GM19351 (cell line): ENCODE measurements around the gene MFN2.
"Not testable (repeated sequence)": the region's sequence is repeated elsewhere in the genome, so short reads cannot be mapped to it uniquely, and the experiment has no call there.

Source experiments
- ATAC-seq: cut with Tn5 transposase; IDR thresholded peaks from one replicate; pipeline ENCODE4 v1.9.1; 2021; ENCODE audit warnings: mild to moderate bottlenecking, moderate library complexity; ENCODE audit not compliant: unreplicated experiment

Gene MFN2

GRCh38 chr1:11979851-11980675 lies at the start of gene MFN2:
Gene MFN2 (plus strand): TSS chr1:11980444. CDS start chr1:11989169, 8,725 bp downstream.
- ATAC-seq, result peak; percentile 87

DNA sequence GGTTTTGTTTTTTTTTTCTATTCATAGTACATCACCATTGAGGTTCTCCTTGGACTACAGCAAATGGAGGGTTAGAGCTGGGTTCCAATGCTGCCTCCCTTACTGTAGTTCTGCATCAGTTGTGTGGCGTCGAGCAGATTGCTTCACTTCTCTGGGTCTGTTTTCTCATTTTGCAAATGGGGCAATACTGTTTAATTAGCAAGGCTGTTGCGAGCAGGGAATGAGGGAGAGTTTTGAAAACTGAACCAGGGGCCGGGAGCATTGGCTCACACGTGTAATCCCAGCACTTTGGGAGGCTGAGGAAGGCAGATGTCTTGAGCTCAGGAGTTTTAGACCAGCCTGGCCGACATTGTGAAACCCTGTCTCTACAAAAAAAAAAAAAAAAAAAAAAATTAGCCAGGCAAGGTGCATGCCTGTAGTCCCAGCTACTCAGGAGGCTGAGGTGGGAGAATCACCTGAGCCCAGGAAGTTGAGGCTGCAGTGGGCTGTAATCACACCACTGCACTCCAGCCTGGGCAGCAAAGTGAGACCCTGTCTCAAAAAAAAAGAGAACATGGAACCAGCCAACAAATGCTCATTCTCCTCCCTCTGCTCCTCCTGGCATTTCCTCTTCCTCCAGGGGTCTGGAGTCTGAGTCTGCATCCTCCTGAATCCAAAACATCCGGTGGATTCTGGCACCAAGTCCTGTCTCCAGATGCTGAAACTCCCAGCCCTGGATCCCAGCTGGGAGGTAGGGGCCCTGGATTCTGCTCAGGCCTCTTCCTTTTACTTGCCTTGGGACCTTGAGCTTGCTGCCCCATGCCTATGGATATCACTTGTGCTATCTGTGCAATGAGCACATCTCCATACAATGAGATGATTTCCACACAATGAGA lies 49.4 kb upstream of the MFN2 start:
- ATAC-seq, result no peak

- no peak for ATAC-seq
These were observed 48.4 kb upstream of the MFN2 start for GRCh38 chr1:11931845-11932244.

- peak; percentile 83 for ATAC-seq
These were observed 45.8 kb upstream of the MFN2 start, which contains the start of gene PLOD1 for GRCh38 chr1:11934302-11935056. Gene PLOD1 (plus strand): TSS chr1:11934717. CDS start chr1:11934780, 63 bp downstream.

GRCh38 chr1:11935057-11935412 lies 45.2 kb upstream of the MFN2 start:
- peak; percentile 16 for ATAC-seq

GRCh38 chr1:11935733-11936132 lies 44.5 kb upstream of the MFN2 start:
- not testable (repeated sequence) for ATAC-seq

- no peak for ATAC-seq
These were observed 41.3 kb upstream of the MFN2 start for GRCh38 chr1:11938722-11939526.

DNA sequence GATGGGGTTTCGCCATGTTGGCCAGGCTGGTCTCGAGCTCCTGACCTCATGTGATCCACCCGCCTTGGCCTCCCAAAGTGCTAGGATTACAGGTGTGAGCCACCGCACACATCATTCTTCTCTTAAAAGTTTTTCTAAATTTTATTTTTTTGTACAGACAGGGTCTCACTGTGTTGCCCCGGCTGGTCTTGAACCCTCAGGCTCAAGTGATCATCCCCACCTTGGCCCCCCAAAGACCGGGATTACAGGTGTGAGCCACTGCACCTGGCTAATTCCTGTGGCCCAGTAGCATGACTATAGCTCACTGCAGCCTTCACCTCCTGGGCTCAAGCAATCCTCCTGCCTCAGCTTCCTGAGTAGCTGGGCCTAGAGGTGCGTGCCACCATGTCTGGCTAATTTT lies 40.5 kb upstream of the MFN2 start:
- ATAC-seq, result not testable (repeated sequence)

GRCh38 chr1:11940260-11940921 lies 39.9 kb upstream of the MFN2 start:
- ATAC-seq, result no peak

DNA sequence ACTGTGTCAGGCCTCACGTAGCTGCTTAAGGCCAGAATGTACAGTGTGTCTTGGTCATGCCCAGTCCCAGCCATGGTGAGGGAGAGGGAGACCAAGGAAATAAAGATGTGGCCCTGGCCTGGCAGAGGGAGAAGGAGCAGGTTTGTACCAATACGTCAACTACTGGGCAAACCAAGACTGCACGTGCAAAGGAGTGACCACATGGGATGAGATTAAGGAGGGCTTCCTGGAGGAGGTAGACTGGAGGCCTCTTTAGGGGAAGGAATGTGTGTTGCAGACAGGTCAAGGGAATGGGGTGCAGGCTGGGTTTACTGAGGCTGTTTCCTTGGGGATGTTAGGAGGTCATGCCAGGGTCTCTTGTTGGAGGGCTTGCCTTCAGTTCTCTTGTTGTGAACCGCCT lies 38.0 kb upstream of the MFN2 start:
- no peak for ATAC-seq

GRCh38 chr1:11943619-11944018 lies 36.6 kb upstream of the MFN2 start:
- no peak for ATAC-seq

DNA sequence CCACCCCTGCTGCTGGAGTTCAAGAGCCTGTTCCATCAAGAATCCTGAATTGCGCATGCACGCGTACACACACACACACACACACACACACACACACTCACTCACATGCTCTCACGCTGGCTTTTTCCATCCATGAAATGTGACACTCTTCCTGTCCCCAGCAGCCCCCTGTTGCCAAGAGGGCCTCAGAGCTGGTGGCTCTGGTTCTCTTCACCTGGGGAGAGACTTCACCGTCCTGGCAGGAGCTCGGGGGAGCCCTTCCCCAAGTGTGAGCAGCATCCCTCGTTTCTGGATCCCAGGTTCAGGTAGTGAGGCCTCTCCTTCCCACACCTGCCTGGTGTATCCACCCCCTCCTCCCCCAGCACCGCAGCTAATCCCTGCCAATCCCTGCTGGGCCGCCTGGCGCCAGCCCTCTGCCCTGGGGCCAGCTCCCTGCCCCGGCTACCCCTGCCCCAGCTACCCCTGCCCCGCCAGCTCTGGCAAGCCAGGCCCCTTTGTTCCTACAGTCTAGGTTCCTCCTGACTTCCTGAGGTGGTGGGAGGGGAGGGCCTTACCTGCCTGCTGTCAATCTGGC lies 35.8 kb upstream of the MFN2 start:
- ATAC-seq, result no peak

- no peak for ATAC-seq
These were observed 33.6 kb upstream of the MFN2 start for GRCh38 chr1:11946647-11947046.

GRCh38 chr1:11948822-11949458 lies 31.3 kb upstream of the MFN2 start:
- ATAC-seq, result no peak

GRCh38 chr1:11951901-11952300 lies 28.3 kb upstream of the MFN2 start:
- no peak for ATAC-seq

- no peak for ATAC-seq
These were observed 27.7 kb upstream of the MFN2 start for GRCh38 chr1:11952455-11953109.

GRCh38 chr1:11955221-11955620 lies 25.0 kb upstream of the MFN2 start:
- ATAC-seq, result no peak

DNA sequence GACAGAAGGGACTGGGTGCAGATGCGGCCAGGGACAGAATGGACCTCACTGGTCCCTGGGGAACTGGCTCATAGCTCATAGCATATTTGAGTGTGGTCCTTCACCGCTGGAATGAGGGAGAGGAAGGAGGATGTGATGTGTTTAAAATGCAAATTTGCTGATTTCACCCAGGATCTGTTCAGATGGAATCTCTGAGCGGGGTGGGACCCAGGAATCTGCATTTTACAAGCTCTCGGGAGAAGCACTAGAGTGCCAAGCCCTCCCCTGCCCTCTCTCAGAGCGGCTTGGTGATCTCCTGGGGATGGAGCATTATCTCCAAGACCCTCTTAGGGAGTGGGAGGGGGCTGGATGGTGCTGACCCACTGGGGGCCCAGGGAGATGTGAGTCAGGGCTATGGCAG lies 22.8 kb upstream of the MFN2 start:
- ATAC-seq, result no peak
